CD14-positive monocyte (primary cell): Measurements from ENCODE around the gene CNKSR2. TPM values are rescaled to one million over a fixed set of nuclear protein-coding genes. Genes with fewer than 3 reads are reported as not detected.

ENCODE experiments used
- DNase-seq, 3 donors: peaks; one replicate each; pipeline ENCODE4 v3.0.0-alpha.2; 2011 to 2022
- H2AFZ ChIP-seq: 2 replicates; pipeline ENCODE4 v1.6.0; 2012; ENCODE audit warnings: mild to moderate bottlenecking, low read depth, low read length, inconsistent platforms; ENCODE audit not compliant: insufficient read depth, poor library complexity, severe bottlenecking
- H3K27ac ChIP-seq, 2 donors: 1 replicate in 1 of 2; 2 replicates in 1 of 2; pipeline ENCODE4 v1.5.1; 2012 to 2013; ENCODE audit warnings: low read length in 2 of 2, control low read depth in 1 of 2, inconsistent platforms in 1 of 2, low read depth in 1 of 2, mild to moderate bottlenecking in 1 of 2
- H3K27me3 ChIP-seq, 2 donors: one replicate each; pipeline versions ENCODE4 v1.6.0 to v1.6.1; 2011 to 2013; ENCODE audit warnings: low read length in 2 of 2; ENCODE audit not compliant: control insufficient read depth in 2 of 2, insufficient read depth in 2 of 2
- H3K36me3 ChIP-seq, 2 donors: replicated peaks in 1 of 2; 1 replicate in 1 of 2; 2 replicates in 1 of 2; pipeline versions ENCODE4 v1.5.1 to v1.6.1; 2012 to 2013; ENCODE audit warnings: low read length in 2 of 2, control low read depth in 1 of 2, inconsistent platforms in 1 of 2, mild to moderate bottlenecking in 1 of 2; ENCODE audit not compliant: insufficient read depth in 2 of 2, control insufficient read depth in 1 of 2
- H3K4me1 ChIP-seq, 2 donors: 1 replicate in 1 of 2; 2 replicates in 1 of 2; pipeline versions ENCODE4 v1.5.1 to v1.6.1; 2012 to 2013; ENCODE audit warnings: low read length in 2 of 2, control low read depth in 1 of 2, inconsistent platforms in 1 of 2, mild to moderate bottlenecking in 1 of 2, moderate library complexity in 1 of 2; ENCODE audit not compliant: insufficient read depth in 2 of 2, control insufficient read depth in 1 of 2
- H3K4me2 ChIP-seq: replicated peaks from 2 replicates; pipeline ENCODE3; 2012; ENCODE audit warnings: low read length, moderate library complexity, mild to moderate bottlenecking; ENCODE audit not compliant: poor library complexity, severe bottlenecking; ENCODE audit errors: extremely low read depth
- H3K4me3 ChIP-seq, 3 experiments: fragments of 200-600 bp in 1 of 3; sonication (generic) in 1 of 3; replicated peaks in 1 of 3; 1 replicate in 2 of 3; 2 replicates in 1 of 3; pipeline ENCODE4 v1.5.1; 2011 to 2013; ENCODE audit warnings: low read length in 3 of 3, mild to moderate bottlenecking in 3 of 3, control low read depth in 2 of 3, low read depth in 2 of 3, inconsistent platforms in 1 of 3, moderate library complexity in 1 of 3
- H3K79me2 ChIP-seq: 2 replicates; pipeline ENCODE4 v1.6.0; 2012; ENCODE audit warnings: mild to moderate bottlenecking, control low read depth, inconsistent platforms, low read length, moderate library complexity; ENCODE audit not compliant: insufficient read depth
- H3K9ac ChIP-seq: 2 replicates; pipeline ENCODE4 v1.6.0; 2017; ENCODE audit warnings: low read length, mild to moderate bottlenecking; ENCODE audit not compliant: insufficient read depth, poor library complexity, severe bottlenecking
- H3K9me3 ChIP-seq, 2 donors: replicated peaks in 1 of 2; 1 replicate in 1 of 2; 2 replicates in 1 of 2; pipeline versions ENCODE4 v1.5.1 to v1.6.1; 2012 to 2013; ENCODE audit warnings: low read length in 2 of 2, control low read depth in 1 of 2; ENCODE audit not compliant: control insufficient read depth in 1 of 2, insufficient read depth in 1 of 2
- H4K20me1 ChIP-seq: 2 replicates; pipeline ENCODE4 v1.6.0; 2012; ENCODE audit warnings: mild to moderate bottlenecking, low read length, control low read depth, moderate library complexity; ENCODE audit not compliant: insufficient read depth
- H3K27ac Mint-ChIP-seq, 7 donors: one replicate each; pipeline ENCODE4 v1.8.0; 2020; ENCODE audit warnings: mild to moderate bottlenecking in 7 of 7, mixed read lengths in 7 of 7, moderate library complexity in 6 of 7, inconsistent platforms in 2 of 7
- H3K27me3 Mint-ChIP-seq, 3 donors: one replicate each; pipeline ENCODE4 v1.8.0; 2021 to 2022; ENCODE audit warnings: low read depth in 3 of 3, mild to moderate bottlenecking in 3 of 3, mixed read lengths in 3 of 3, moderate library complexity in 3 of 3, inconsistent platforms in 1 of 3
- H3K36me3 Mint-ChIP-seq, 2 donors: one replicate each; pipeline ENCODE4 v1.8.0; 2020; ENCODE audit warnings: mixed read lengths in 2 of 2, inconsistent platforms in 1 of 2, mild to moderate bottlenecking in 1 of 2
- H3K4me1 Mint-ChIP-seq: one replicate; pipeline ENCODE4 v1.8.0; 2020; ENCODE audit warnings: mild to moderate bottlenecking, mixed read lengths
- H3K4me3 Mint-ChIP-seq, 2 donors: one replicate each; pipeline ENCODE4 v1.8.0; 2020; ENCODE audit warnings: mild to moderate bottlenecking in 2 of 2, mixed read lengths in 2 of 2, moderate library complexity in 1 of 2
- H3K9me3 Mint-ChIP-seq, 7 donors: one replicate each; pipeline ENCODE4 v1.8.0; 2020 to 2022; ENCODE audit warnings: mixed read lengths in 7 of 7, mild to moderate bottlenecking in 6 of 7, moderate library complexity in 6 of 7, inconsistent platforms in 2 of 7
- WGBS: methylation state at CpG from one replicate; pipeline ENCODE4 v1.1.5; 2013; ENCODE audit warnings: missing lambda C conversion rate; ENCODE audit not compliant: insufficient coverage; 5-methylcytosine and 5-hydroxymethylcytosine counted together
- intact Hi-C, 2 donors: fragments of 100-400 bp; cut with micrococcal nuclease; formaldehyde crosslinking; loops; one replicate each; pipeline versions ENCODE4 v1.15.0 to v1.15.1; 2023
- polyA plus RNA-seq, 3 donors: library from polyadenylated mRNA; depleted of rRNA in 1 of 3; unstranded in 2 of 3; stranded (reverse) in 1 of 3; fragments of 300-500 nt in 2 of 3; fragments of >200 nt in 1 of 3; fragmentation: Illumina TruSeq in 2 of 3; gene quantifications; 1 replicate in 2 of 3; 2 replicates in 1 of 3; pipeline ENCODE4 v1.2.3, GENCODE V29; 2012 to 2021
- TF ChIP-seq, protein P1 (sequence below): fragments of 200-600 bp; IDR thresholded peaks from one replicate; pipeline ENCODE4 v1.8.0; 2022; ENCODE audit warnings: antibody characterized with exemption, mild to moderate bottlenecking

Gene CNKSR2
- polyA plus RNA-seq, 3 donors: 0.12 TPM; not detected in 2

DNA sequence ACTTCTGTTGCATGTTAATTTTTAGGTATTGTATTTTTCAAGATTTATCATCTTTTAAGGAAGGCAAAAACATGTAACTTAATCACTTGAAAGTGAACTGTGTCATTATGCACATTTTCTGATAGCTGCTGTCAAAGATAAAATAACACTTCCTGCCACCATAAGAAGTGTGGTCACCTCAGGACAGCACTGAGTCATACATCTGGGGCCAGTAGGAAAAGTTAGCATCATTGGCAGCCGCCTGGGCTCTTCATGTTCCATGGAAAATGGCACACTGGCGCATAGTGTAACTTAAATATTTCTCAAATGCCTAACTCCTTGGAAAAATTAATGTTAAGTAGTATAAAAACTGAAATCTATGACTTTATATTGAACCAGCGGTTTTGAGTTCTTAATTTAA, 24.2 kb downstream of the CNKSR2 start:
- Histone ChIP-seq H3K9ac (no peak overlapping the region), H3K4me3 (no peak overlapping the region), H3K9me3 (no peaks in the 10 kb centered on the region), H3K27me3 (no peaks in the 10 kb centered on the region), H3K79me2 (no peaks in the 10 kb centered on the region), H2AFZ (no peak overlapping the region), H3K4me2 (no peak overlapping the region), H3K4me1 (no peaks in the 10 kb centered on the region), H3K27ac (no peak overlapping the region), H4K20me1 (no peaks in the 10 kb centered on the region), H3K36me3 (no peaks in the 10 kb centered on the region)
- H3K4me1 Mint-ChIP-seq: no peaks in the 10 kb centered on the region
- intact Hi-C loops: no loop called here
- H3K4me3 Mint-ChIP-seq: no peak overlapping the region
- H3K27ac Mint-ChIP-seq: no peak overlapping the region
- no peaks in the 10 kb centered on the region for H3K9me3 Mint-ChIP-seq
- DNase-seq: no peak
- TF ChIP-seq, protein P1, sequence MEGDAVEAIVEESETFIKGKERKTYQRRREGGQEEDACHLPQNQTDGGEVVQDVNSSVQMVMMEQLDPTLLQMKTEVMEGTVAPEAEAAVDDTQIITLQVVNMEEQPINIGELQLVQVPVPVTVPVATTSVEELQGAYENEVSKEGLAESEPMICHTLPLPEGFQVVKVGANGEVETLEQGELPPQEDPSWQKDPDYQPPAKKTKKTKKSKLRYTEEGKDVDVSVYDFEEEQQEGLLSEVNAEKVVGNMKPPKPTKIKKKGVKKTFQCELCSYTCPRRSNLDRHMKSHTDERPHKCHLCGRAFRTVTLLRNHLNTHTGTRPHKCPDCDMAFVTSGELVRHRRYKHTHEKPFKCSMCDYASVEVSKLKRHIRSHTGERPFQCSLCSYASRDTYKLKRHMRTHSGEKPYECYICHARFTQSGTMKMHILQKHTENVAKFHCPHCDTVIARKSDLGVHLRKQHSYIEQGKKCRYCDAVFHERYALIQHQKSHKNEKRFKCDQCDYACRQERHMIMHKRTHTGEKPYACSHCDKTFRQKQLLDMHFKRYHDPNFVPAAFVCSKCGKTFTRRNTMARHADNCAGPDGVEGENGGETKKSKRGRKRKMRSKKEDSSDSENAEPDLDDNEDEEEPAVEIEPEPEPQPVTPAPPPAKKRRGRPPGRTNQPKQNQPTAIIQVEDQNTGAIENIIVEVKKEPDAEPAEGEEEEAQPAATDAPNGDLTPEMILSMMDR: no peak
- no peaks in the 10 kb centered on the region for H3K27me3 Mint-ChIP-seq
- no CpG with 5 or more reads among the region's 3 CpGs for WGBS
- no peaks in the 10 kb centered on the region for H3K36me3 Mint-ChIP-seq

DNA sequence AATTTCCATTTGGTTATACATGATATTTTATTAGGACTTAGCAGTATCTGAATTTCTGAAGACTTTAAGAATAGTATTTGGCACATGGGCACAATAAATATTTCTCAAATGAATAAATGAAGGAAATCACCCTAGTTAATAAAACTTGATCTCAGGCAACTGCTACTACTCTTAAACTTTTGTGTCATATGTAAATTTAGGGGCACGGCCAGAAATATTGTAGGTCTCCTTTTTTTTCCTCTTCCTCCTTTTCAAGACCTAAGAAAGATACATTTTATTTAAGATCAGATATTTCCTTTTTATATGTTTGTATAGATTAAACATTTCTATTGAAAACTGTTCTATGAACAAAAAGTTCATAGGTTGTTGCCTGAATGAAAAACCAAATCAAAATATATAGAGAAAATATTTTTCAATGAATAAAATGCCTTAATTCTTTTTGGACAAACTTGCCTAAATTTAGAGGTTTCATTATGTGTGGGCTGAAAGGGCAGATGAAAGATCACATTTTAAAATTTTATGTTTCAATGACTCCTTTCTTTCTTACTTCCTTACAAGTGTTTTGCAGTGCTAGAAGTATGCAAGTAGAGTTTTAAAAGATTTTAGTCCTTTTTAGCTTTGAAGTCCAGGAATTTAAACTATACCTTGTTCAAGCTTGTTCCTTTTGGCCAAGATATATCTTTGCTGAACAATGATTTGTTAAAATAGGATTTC, 26.3 kb downstream of the CNKSR2 start:
- no peaks in the 10 kb centered on the region for H3K27me3 ChIP-seq
- WGBS: no CpG with 5 or more reads among the region's 1 CpG
- no peaks in the 10 kb centered on the region for H3K4me1 ChIP-seq
- no peaks in the 10 kb centered on the region for H3K79me2 ChIP-seq
- H2AFZ ChIP-seq: no peak overlapping the region
- H4K20me1 ChIP-seq: no peaks in the 10 kb centered on the region
- Mint-ChIP-seq H3K36me3 (no peaks in the 10 kb centered on the region), H3K4me1 (no peaks in the 10 kb centered on the region), H3K4me3 (no peak overlapping the region), H3K27ac (no peak overlapping the region), H3K27me3 (no peaks in the 10 kb centered on the region), H3K9me3 (no peaks in the 10 kb centered on the region)
- intact Hi-C loops: no loop called here
- H3K36me3 ChIP-seq: no peaks in the 10 kb centered on the region
- TF ChIP-seq, protein P1: no peak
- H3K27ac ChIP-seq: no peak overlapping the region
- H3K4me2 ChIP-seq: no peak overlapping the region
- no peaks in the 10 kb centered on the region for H3K9me3 ChIP-seq
- H3K4me3 ChIP-seq: no peak overlapping the region
- DNase-seq: no peak
- H3K9ac ChIP-seq: no peak overlapping the region
